T-cell (primary cell): ENCODE data around the gene PEAR1. TPM values are rescaled to one million over a fixed set of nuclear protein-coding genes. Genes with fewer than 3 reads are reported as not detected.
A peak's percentile ranks its signal among the peaks of the same experiment; 100 is the strongest.

Source experiments
- ATAC-seq, 4 experiments: fragments of 200-7000 bp in 3 of 4; fragments of 150-1000 bp in 1 of 4; cut with Tn5 transposase; replicated peaks in 1 of 4; 1 replicate in 3 of 4; 2 replicates in 1 of 4; pipeline ENCODE4 v1.10.0; 2021; ENCODE audit warnings: moderate library complexity in 3 of 4, mild to moderate bottlenecking in 2 of 4, moderate number of reproducible peaks in 1 of 4
- CTCF ChIA-PET, 2 donors: fragments of 300-600 bp; sonication (Branson Sonifier 250); formaldehyde crosslinking; loops; one replicate each; lab custom pipeline; 2022; ENCODE audit warnings: antibody characterized with exemption in 2 of 2; lab: Charles Lee
- POLR2A ChIA-PET, 2 donors: fragments of 300-600 bp; sonication (Branson Sonifier 250); formaldehyde crosslinking; loops; one replicate each; lab custom pipeline; 2022; ENCODE audit warnings: antibody characterized with exemption in 2 of 2; lab: Charles Lee
- DNase-seq, 35 experiments: peaks; one replicate each; pipeline versions ENCODE4 v3.0.0 to v3.0.0-alpha.2; 2013 to 2023
- H3K27ac ChIP-seq: one replicate; pipeline ENCODE4 v1.5.1; 2013; ENCODE audit warnings: low read length
- H3K27me3 ChIP-seq, 2 experiments: replicated peaks in 1 of 2; 1 replicate in 1 of 2; 2 replicates in 1 of 2; pipeline versions ENCODE4 v1.6.1 to v1.7.0; 2013; ENCODE audit warnings: low read length in 1 of 2, mixed read lengths in 1 of 2; ENCODE audit not compliant: control insufficient read depth in 2 of 2, insufficient read depth in 2 of 2; ENCODE audit errors: extremely low read depth in 1 of 2
- H3K36me3 ChIP-seq, 2 donors: 1 replicate in 1 of 2; 2 replicates in 1 of 2; pipeline versions ENCODE4 v1.6.1 to v1.7.0; 2013; ENCODE audit warnings: low read length in 1 of 2; ENCODE audit not compliant: control insufficient read depth in 2 of 2, insufficient read depth in 1 of 2; ENCODE audit errors: extremely low read depth in 1 of 2
- H3K4me1 ChIP-seq, 2 experiments: 1 replicate in 1 of 2; 2 replicates in 1 of 2; pipeline versions ENCODE4 v1.6.1 to v1.7.0; 2013; ENCODE audit warnings: low read length in 2 of 2, mixed read lengths in 1 of 2; ENCODE audit not compliant: insufficient read depth in 2 of 2, control insufficient read depth in 1 of 2; ENCODE audit errors: extremely low read depth in 1 of 2
- H3K4me3 ChIP-seq, 2 donors: 1 replicate in 1 of 2; 2 replicates in 1 of 2; pipeline versions ENCODE4 v1.5.1 to v1.7.0; 2013; ENCODE audit warnings: mild to moderate bottlenecking in 2 of 2, low read length in 1 of 2, moderate library complexity in 1 of 2; ENCODE audit not compliant: control insufficient read depth in 1 of 2; ENCODE audit errors: extremely low read depth in 1 of 2
- H3K9me3 ChIP-seq: 2 replicates; pipeline ENCODE4 v1.7.0; 2013
- H3K27ac Mint-ChIP-seq, 2 donors: one replicate each; pipeline ENCODE4 v1.8.0; 2020 to 2021; ENCODE audit warnings: mild to moderate bottlenecking in 2 of 2, mixed read lengths in 2 of 2
- H3K27me3 Mint-ChIP-seq, 2 donors: one replicate each; pipeline ENCODE4 v1.8.0; 2021 to 2022; ENCODE audit warnings: mixed read lengths in 2 of 2
- H3K36me3 Mint-ChIP-seq: one replicate; pipeline ENCODE4 v1.8.0; 2021; ENCODE audit warnings: mixed read lengths
- H3K4me1 Mint-ChIP-seq, 3 donors: one replicate each; pipeline ENCODE4 v1.8.0; 2020 to 2022; ENCODE audit warnings: mixed read lengths in 3 of 3, mild to moderate bottlenecking in 1 of 3
- H3K4me3 Mint-ChIP-seq, 3 donors: one replicate each; pipeline ENCODE4 v1.8.0; 2020 to 2022; ENCODE audit warnings: mild to moderate bottlenecking in 3 of 3, mixed read lengths in 3 of 3, moderate library complexity in 3 of 3
- H3K9me3 Mint-ChIP-seq, 3 donors: one replicate each; pipeline ENCODE4 v1.8.0; 2020 to 2022; ENCODE audit warnings: mixed read lengths in 3 of 3
- WGBS: methylation state at CpG from one replicate; pipeline ENCODE4 v1.1.5; 2013; ENCODE audit warnings: missing lambda C conversion rate; ENCODE audit not compliant: insufficient coverage; 5-methylcytosine and 5-hydroxymethylcytosine counted together
- total RNA-seq, 35 experiments: library from RNA in 6 of 35; stranded (reverse) in 6 of 35; fragments of 120-200 nt in 1 of 35; gene quantifications; one replicate each; pipeline versions ENCODE4 v1.2.1 to v1.2.4 and lab custom pipeline; 2013 to 2026

PEAR1 gene
- total RNA-seq, 5 donors from 2014 or later (not counting 1 experiment from before 2014, with no cell fraction given) = 0.09 to 0.67 (median 0.28) TPM

GRCh38 chr1:156898161-156898566 lies 4.6 kb downstream of the PEAR1 start:
- Mint-ChIP-seq H3K4me3 (no peak overlapping the region), H3K36me3 (no peaks in the 10 kb centered on the region), H3K4me1 (peaks cover 7 to 10% (median 8%) of the 10 kb centered on the region in 3 donors), H3K27me3 (peaks cover 10 to 51% of the 10 kb centered on the region in 2 donors), H3K27ac (no peak overlapping the region), H3K9me3 (no peaks in the 10 kb centered on the region)
- CTCF ChIA-PET = interaction anchor here in 1 of 2 donors (0.6 kb wide), 1 partner anchor 99 kb away, joined by 11 read pairs; no protein-coding TSS in a partner anchor
- Histone ChIP-seq H3K4me1 (peaks cover 2 to 16% of the 10 kb centered on the region in 2 experiments), H3K27ac (no peak overlapping the region), H3K9me3 (no peaks in the 10 kb centered on the region), H3K36me3 (no peaks in the 10 kb centered on the region), H3K4me3 (no peak overlapping the region), H3K27me3 (peaks cover 0 to 88% of the 10 kb centered on the region in 2 experiments)
- 10% methylated on average over 3 of the region's 13 CpGs for WGBS
- POLR2A ChIA-PET = no interaction called here
- ATAC-seq = peak; percentile 13 to 46 (median 40)
- DNase-seq = no peak

- WGBS = 89% methylated on average over 10 of the region's 12 CpGs
- Histone ChIP-seq H3K4me1 (peaks cover 0 to 7% of the 10 kb centered on the region in 2 experiments), H3K27ac (no peak overlapping the region), H3K9me3 (no peaks in the 10 kb centered on the region), H3K36me3 (no peaks in the 10 kb centered on the region), H3K27me3 (peaks cover 0 to 79% of the 10 kb centered on the region in 2 experiments), H3K4me3 (no peak overlapping the region)
- Mint-ChIP-seq H3K27ac (no peak overlapping the region), H3K9me3 (no peaks in the 10 kb centered on the region), H3K36me3 (no peaks in the 10 kb centered on the region), H3K4me1 (peaks cover 5 to 7% (median 6%) of the 10 kb centered on the region in 3 donors), H3K4me3 (no peak overlapping the region), H3K27me3 (peaks cover 10 to 47% of the 10 kb centered on the region in 2 donors)
- ATAC-seq = no peak
- POLR2A ChIA-PET = no interaction called here
- CTCF ChIA-PET = interaction anchor here in 1 of 2 donors (0.6 kb wide), 1 partner anchor 103 kb away, joined by 3 read pairs; no protein-coding TSS in a partner anchor
- no peak for DNase-seq
These were observed 5.6 kb downstream of the PEAR1 start for GRCh38 chr1:156898971-156899664.

DNA sequence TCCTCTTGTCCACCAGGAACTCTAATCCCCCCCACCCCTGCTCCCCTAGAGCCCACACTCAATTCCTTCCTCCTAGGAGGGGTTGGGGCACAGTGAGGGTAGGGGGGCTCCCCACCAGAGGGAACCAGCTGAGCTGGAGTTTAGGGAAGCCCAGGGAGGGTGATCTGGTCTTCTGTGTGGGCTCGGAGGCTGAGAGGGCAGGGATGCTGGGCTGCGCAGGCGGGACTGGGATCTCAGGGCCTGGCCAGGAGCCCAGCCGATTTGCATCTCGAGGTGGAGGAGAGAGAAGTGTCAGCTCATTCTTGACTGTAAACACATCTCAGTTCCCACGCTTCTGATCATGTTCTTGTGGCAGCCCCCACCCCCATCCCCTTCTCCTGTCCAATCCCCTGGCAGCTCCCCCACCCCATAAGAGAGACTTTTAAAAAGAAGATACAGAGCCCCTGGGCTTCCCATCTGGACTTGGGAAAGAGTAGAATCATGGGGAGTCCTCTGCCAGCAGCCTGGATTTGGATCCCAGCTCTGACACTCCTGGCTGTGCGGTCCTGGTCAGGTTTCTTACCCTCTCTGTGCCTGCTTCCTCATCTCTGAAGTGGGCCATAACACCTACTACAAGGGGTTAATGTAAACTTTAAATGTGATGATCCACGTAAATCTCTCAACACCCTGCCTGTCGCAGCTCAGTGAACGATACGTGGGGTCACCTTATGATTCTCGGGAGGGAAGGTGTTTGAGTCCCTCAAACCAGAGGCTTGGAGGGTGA lies 6.6 kb downstream of the PEAR1 start:
- peaks cover 4 to 7% (median 6%) of the 10 kb centered on the region in 3 donors for H3K4me1 Mint-ChIP-seq
- H3K4me3 ChIP-seq = no peak overlapping the region
- H3K36me3 ChIP-seq = no peaks in the 10 kb centered on the region
- no peak for ATAC-seq
- H3K27me3 Mint-ChIP-seq = peaks cover 10 to 39% of the 10 kb centered on the region in 2 donors
- POLR2A ChIA-PET = no interaction called here
- no peak overlapping the region for H3K4me3 Mint-ChIP-seq
- peaks cover 0 to 6% of the 10 kb centered on the region in 2 experiments for H3K4me1 ChIP-seq
- H3K27me3 ChIP-seq = peaks cover 0 to 71% of the 10 kb centered on the region in 2 experiments
- 91% methylated on average over 4 of the region's 12 CpGs for WGBS
- H3K9me3 ChIP-seq = no peaks in the 10 kb centered on the region
- no peaks in the 10 kb centered on the region for H3K36me3 Mint-ChIP-seq
- no peak for DNase-seq
- no peaks in the 10 kb centered on the region for H3K9me3 Mint-ChIP-seq
- CTCF ChIA-PET = interaction anchor here (0.5 to 0.6 kb wide), 2 partner anchors 104 to 233 kb away, joined by 3 to 4 read pairs; no protein-coding TSS in a partner anchor
- H3K27ac ChIP-seq = no peak overlapping the region
- no peak overlapping the region for H3K27ac Mint-ChIP-seq

DNA sequence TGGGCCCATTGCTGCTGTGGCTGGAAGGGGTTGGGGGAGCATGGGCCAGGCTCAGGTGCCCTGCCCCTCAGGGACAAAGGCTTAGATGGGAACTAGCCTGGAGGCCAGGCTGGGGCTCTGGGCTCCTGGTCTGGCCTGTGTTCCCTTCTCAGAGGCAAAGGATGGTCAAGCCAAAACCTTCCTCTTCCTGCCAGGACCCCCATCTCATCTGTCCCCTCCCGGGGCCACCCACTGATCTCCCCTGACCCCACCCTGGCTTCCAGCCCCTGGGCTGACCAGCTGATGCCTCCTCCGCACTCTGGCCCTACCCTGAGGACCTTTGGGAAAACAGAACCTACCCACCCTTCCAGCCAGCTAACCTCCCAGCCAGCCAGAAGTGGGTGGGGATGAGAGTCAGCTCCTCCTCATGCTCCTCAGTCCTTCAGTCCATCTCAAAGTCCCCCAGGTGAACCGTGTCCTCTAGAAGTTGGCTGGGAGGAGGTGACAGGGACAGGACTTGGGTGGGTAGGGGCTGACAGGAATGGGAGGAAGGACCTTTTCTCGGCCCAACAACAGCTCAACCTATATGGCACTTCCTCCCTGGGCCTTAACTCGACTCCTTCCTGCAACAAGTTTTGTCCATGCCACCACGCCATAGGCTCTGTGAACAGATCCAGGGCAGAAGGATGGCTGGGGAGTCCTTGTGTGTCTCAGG lies 7.5 kb downstream of the PEAR1 start:
- Mint-ChIP-seq H3K27me3 (peaks cover 10 to 35% of the 10 kb centered on the region in 2 donors), H3K4me1 (peaks cover 4 to 7% (median 6%) of the 10 kb centered on the region in 3 donors), H3K27ac (no peak overlapping the region), H3K9me3 (no peaks in the 10 kb centered on the region), H3K4me3 (no peak overlapping the region), H3K36me3 (no peaks in the 10 kb centered on the region)
- ChIA-PET POLR2A (no interaction called here), CTCF (interaction anchor here in 1 of 2 donors (0.7 kb wide), 1 partner anchor 56 kb away, joined by 3 read pairs; no protein-coding TSS in a partner anchor)
- H3K9me3 ChIP-seq = no peaks in the 10 kb centered on the region
- H3K36me3 ChIP-seq = no peaks in the 10 kb centered on the region
- peaks cover 0 to 6% of the 10 kb centered on the region in 2 experiments for H3K4me1 ChIP-seq
- no peak overlapping the region for H3K4me3 ChIP-seq
- DNase-seq = no peak
- WGBS = 75% methylated on average over 1 of the region's 6 CpGs
- ATAC-seq = no peak
- H3K27me3 ChIP-seq = peaks cover 0 to 64% of the 10 kb centered on the region in 2 experiments
- no peak overlapping the region for H3K27ac ChIP-seq

- peaks cover 10 to 34% of the 10 kb centered on the region in 2 donors for H3K27me3 Mint-ChIP-seq
These were observed 8.0 kb downstream of the PEAR1 start for GRCh38 chr1:156901590-156901900.

More at GRCh38 chr1:156901590-156901900, 8.0 kb downstream of the PEAR1 start:
- Mint-ChIP-seq H3K9me3 (no peaks in the 10 kb centered on the region), H3K27ac (no peak overlapping the region), H3K4me1 (peaks cover 4 to 7% (median 6%) of the 10 kb centered on the region in 3 donors), H3K36me3 (no peaks in the 10 kb centered on the region), H3K4me3 (no peak overlapping the region)
- H3K4me3 ChIP-seq = no peak overlapping the region
- 86% methylated on average over 1 of the region's 4 CpGs for WGBS
- H3K27me3 ChIP-seq = peaks cover 0 to 65% of the 10 kb centered on the region in 2 experiments
- ATAC-seq (no peak), DNase-seq (no peak)
- H3K36me3 ChIP-seq = no peaks in the 10 kb centered on the region
- H3K27ac ChIP-seq = no peak overlapping the region
- ChIA-PET POLR2A (no interaction called here), CTCF (interaction anchor here in 1 of 2 donors (0.7 kb wide), 1 partner anchor 55 kb away, joined by 3 read pairs; no protein-coding TSS in a partner anchor)
- H3K9me3 ChIP-seq = no peaks in the 10 kb centered on the region
- H3K4me1 ChIP-seq = peaks cover 0 to 6% of the 10 kb centered on the region in 2 experiments
